VCaP (cell line): ENCODE data around the gene HDAC4.

Source experiments
- H3K27ac ChIP-seq: fragments of 450-650 bp; 2 replicates; pipeline ENCODE4 v1.5.1; 2017
- CTCF ChIP-seq: fragments of 450-650 bp; conservative IDR thresholded peaks from 2 replicates; pipeline ENCODE4 v1.5.1; 2017; ENCODE audit warnings: mild to moderate bottlenecking, moderate library complexity

The HDAC4 gene

GRCh38 chr2:239343946-239344856, 56.6 kb downstream of the HDAC4 start:
- H3K27ac ChIP-seq, result no peak overlapping the region
- TF ChIP-seq CTCF, result no peak

DNA sequence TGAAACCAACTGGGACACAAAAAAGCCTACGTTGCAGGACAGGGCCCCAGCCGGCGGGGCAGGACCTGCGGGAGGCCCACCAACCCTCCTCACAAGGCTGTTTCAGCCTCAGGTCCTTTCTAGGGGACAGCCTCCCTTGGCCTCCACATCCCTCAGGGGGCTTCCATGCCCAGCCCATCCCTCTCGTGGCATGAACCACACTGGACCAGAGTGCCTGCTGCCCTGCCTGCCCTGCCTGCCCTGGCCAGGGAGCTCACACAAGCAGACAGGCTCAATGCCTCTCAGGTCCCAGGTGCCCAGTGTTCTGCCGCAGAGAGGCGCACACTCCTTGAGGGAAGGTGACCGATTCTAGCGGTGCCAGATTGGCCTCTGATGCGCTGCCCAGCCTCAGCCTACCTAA, 57.4 kb downstream of the HDAC4 start:
- no peak overlapping the region for H3K27ac ChIP-seq
- no peak for TF ChIP-seq CTCF

GRCh38 chr2:239341840-239342239, 59.0 kb downstream of the HDAC4 start:
- no peak overlapping the region for H3K27ac ChIP-seq
- TF ChIP-seq CTCF, result no peak

DNA sequence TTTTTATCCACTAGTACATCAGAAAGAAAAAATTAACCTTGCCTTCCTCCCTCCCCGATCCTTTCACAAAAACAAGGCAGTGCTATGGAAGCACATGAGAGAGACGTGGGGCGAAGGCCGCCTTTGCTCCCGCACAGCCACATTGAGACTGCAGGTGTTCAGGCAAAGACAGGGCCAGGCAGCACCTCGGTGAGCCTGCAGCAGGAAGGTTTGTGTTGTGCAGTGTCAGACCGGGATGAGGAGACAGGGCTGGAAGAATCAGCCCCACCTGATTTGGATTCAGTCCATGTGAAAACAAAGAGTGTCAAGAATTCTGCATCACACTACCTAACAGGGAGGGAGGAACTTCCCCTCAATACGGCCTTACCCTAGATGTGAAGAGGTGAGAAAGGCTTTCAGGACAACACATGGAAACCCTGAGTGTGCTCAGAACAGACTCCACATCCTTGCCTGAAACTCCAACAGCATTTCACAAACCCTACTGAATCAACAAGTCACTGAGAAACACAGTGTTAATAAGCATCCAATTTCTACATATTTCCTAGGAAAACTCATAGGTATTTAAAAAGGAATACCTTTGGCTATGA, 59.6 kb downstream of the HDAC4 start:
- TF ChIP-seq CTCF, result no peak
- H3K27ac ChIP-seq, result peak overlapping the region; percentile 15; the same call in 1 of the 2 replicates

- TF ChIP-seq CTCF, result no peak
- no peak overlapping the region; the same call in 1 of the 2 replicates for H3K27ac ChIP-seq
Observed at GRCh38 chr2:239339726-239340601, 60.9 kb downstream of the HDAC4 start.

- TF ChIP-seq CTCF, result no peak
- H3K27ac ChIP-seq, result peak overlapping the region; percentile 79
Observed at GRCh38 chr2:239339241-239339640, 61.6 kb downstream of the HDAC4 start.
